Stimulated activated CD4-positive, alpha-beta T cell treated with anti-CD3 and anti-CD28 coated beads, Interleukin-1b, Interleukin-23, amount 100 ng/mL, for 4 hours (primary cell): ENCODE measurements around the gene GSTO1.
"Not testable (repeated sequence)": the region's sequence is repeated elsewhere in the genome, so short reads cannot be mapped to it uniquely, and the experiment has no call there.

ENCODE experiments used
- DNase-seq, 2 donors: peaks; one replicate each; pipeline ENCODE4 v3.0.0-alpha.2; 2020; ENCODE audit warnings: low read depth in 2 of 2

GSTO1 gene

GRCh38 chr10:104254493-104255310 is at the start of gene GSTO1:
TSS of gene GSTO1 (plus strand) at chr10:104254892. CDS start at chr10:104254929, 37 bp downstream.
- peak in 1 of 2 donors; percentile 43 for DNase-seq

GRCh38 chr10:104208730-104209129 is 46.0 kb upstream of the GSTO1 start:
- DNase-seq = no peak

- no peak for DNase-seq
Measured at GRCh38 chr10:104209575-104210198, 45.0 kb upstream of the GSTO1 start.

GRCh38 chr10:104216631-104217030 is 38.1 kb upstream of the GSTO1 start:
- DNase-seq = no peak

GRCh38 chr10:104218751-104219150 is 35.9 kb upstream of the GSTO1 start:
- no peak for DNase-seq

- no peak for DNase-seq
Measured at GRCh38 chr10:104220522-104220921, 34.2 kb upstream of the GSTO1 start.

- no peak for DNase-seq
Measured at GRCh38 chr10:104223304-104223703, 31.4 kb upstream of the GSTO1 start.

GRCh38 chr10:104230490-104230889 is 24.2 kb upstream of the GSTO1 start:
- no peak for DNase-seq

GRCh38 chr10:104231784-104232612 is 22.7 kb upstream of the GSTO1 start, which contains the start of gene CFAP43:
TSS of gene CFAP43 (minus strand) at chr10:104232364. CDS start at chr10:104232246, 118 bp downstream.
- DNase-seq = peak; percentile 99

- DNase-seq = no peak
Measured at GRCh38 chr10:104232613-104233102, 22.0 kb upstream of the GSTO1 start.

GRCh38 chr10:104233817-104234216 is 20.9 kb upstream of the GSTO1 start:
- DNase-seq = no peak

- no peak for DNase-seq
Measured at GRCh38 chr10:104234934-104235333, 19.8 kb upstream of the GSTO1 start.

GRCh38 chr10:104235801-104236200 is 18.9 kb upstream of the GSTO1 start:
- no peak for DNase-seq

GRCh38 chr10:104240078-104240477 is 14.6 kb upstream of the GSTO1 start:
- DNase-seq = no peak

GRCh38 chr10:104242545-104242944 is 12.1 kb upstream of the GSTO1 start:
- no peak for DNase-seq

- DNase-seq = not testable (repeated sequence)
Measured at GRCh38 chr10:104243009-104243408, 11.7 kb upstream of the GSTO1 start.

- no peak for DNase-seq
Measured at GRCh38 chr10:104243512-104243911, 11.2 kb upstream of the GSTO1 start.

- no peak for DNase-seq
Measured at GRCh38 chr10:104245066-104245632, 9.5 kb upstream of the GSTO1 start.

GRCh38 chr10:104246976-104247375 is 7.7 kb upstream of the GSTO1 start:
- no peak for DNase-seq

- no peak for DNase-seq
Measured at GRCh38 chr10:104247513-104248146, 7.1 kb upstream of the GSTO1 start.

GRCh38 chr10:104248931-104249330 is 5.8 kb upstream of the GSTO1 start:
- DNase-seq = not testable (repeated sequence)
